Right ventricle myocardium superior (tissue), 1 donor: ENCODE data around the gene SOX6. TPM values are rescaled to one million over a fixed set of nuclear protein-coding genes. Genes with fewer than 3 reads are reported as not detected.
A peak's percentile ranks its signal among the peaks of the same experiment; 100 is the strongest.

ENCODE experiments used
- ATAC-seq: fragments of 200-7000 bp; cut with Tn5 transposase; one replicate; pipeline ENCODE4 v1.9.1; 2020; ENCODE audit warnings: mild to moderate bottlenecking; ENCODE audit not compliant: poor library complexity
- DNase-seq: peaks from one replicate; pipeline ENCODE4 v3.0.0-alpha.2; 2020
- intact Hi-C: fragments of 100-400 bp; cut with DNase I; formaldehyde crosslinking; loops from one replicate; pipeline ENCODE4 v1.11.2; 2022
- total RNA-seq: library from RNA; stranded (reverse); fragmentation: NEBNext Ultra II Directional; extraction: Animal tissue kit (Norgen Biotek cat#: 25700); gene quantifications from one replicate; pipeline ENCODE4 v1.2.1, GENCODE V29; 2021
- donor health status: DM: no; HTN: yes; CAD: no; lungs with severe emphysema.

Gene SOX6
- total RNA-seq, 1 donor from 2014 or later = 15.8 TPM

DNA sequence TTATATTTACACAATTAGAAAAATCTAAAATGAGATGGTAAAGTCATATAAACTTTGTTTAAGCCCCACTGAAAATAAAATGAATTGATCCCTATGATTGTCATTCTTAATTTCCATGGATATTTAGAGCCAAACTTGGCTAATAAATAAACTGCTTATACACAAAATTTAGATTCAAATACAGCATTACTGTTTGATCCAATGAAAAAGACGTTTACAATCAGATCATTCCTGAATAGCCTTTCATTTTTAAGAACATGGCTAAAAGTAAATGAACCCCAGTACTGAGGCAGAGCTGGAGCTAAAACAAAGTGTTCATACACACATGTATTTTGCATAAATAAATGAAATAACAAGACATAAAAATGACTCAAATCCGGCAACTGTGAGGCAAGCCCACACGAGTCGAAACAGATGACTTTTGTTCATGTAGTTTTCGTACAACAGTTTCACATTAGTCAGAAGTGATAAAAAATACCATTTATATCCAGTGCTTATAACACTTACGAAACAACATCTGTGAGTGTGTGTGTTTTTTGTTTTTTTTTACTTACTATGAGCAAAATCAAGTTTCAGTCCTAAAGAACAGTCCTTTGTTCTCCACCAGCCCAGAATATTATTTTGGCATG is 386.5 kb downstream of the SOX6 start:
- no peak for DNase-seq
- peak; percentile 55 for ATAC-seq
- intact Hi-C loops = no loop called here

DNA sequence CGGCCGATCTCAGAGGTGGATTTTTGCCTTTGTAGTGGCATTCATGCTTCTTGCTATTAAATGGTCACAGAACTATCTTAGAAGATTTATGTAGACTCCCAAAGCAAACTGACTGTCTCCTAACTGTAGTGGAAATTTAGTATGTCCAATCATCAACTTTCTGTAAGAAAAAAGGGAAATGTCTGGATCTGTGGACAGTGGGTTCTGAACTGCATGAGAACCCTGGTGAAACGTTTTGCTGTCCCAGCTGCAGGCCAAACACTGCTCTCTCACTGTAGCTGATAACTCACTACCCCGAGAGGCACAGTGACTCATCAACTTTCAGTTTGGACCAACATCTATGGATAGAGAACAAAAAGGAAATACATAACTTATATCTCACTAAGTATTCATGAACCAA is 387.1 kb downstream of the SOX6 start:
- intact Hi-C loops = no loop called here
- ATAC-seq = peak; percentile 92
- peak; percentile 70 for DNase-seq

- ATAC-seq (peak; percentile 38), DNase-seq (no peak)
- intact Hi-C loops = no loop called here
These were observed 387.8 kb downstream of the SOX6 start for GRCh38 chr11:15968461-15969130.

DNA sequence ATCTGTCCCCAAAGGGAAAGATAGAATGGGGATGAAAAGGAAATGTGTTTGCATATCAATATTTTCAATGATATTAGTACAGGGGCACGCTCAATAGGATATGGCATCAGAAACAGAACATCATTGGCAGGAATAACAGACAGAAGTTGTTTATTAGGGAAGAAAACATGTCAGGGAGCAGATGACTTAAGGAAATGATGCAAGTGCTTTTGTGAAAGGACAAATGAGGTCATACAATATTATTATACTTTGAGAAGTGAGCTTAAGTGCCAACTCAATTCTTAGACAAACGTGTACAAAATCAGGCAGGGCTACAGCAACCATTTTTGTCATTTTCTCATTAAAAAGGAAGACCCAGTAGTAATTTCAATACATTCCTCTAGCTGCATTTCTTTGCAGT is 388.4 kb downstream of the SOX6 start:
- ATAC-seq = peak; percentile 31
- no peak for DNase-seq

GRCh38 chr11:15967166-15967565 is 389.2 kb downstream of the SOX6 start:
- no peak for DNase-seq
- no peak for ATAC-seq
- intact Hi-C loops = no loop called here

More for the DNA sequence above, 388.4 kb downstream of the SOX6 start:
- intact Hi-C loops = no loop called here

DNA sequence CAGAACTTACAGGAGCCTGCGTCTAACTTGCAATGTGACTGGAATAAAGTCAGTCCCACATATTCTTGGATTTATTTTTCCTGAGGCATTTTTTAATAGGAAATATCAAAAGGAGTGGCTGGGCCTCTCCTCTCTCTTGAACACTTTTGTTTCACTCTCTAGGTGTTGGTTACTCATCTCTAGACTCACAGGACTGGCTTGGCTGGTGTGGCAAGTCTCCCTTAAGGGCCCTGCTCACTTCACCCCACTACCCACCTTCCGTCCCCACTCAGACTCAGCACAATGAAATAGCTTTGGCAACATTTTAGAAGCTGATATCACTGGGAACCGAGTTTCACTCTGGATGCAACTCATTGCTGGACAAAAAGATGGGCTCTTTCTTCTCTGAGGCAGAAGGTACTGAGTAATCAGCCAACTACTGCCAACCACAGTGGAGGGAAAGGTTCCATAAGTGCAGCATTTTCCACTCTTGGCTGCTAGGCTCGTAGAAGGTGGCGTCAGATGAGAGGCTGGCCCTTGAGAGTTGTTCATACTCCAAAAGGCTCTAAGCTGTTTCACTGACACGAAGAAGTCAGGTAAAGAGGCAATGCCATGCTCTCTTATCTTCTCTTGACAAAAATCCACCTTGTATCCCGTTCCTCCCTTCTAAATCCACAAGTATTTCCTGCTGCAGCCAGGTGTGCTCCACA is 390.6 kb downstream of the SOX6 start:
- ATAC-seq (no peak), DNase-seq (no peak)
- intact Hi-C loops = no loop called here

GRCh38 chr11:15963266-15963665 is 393.1 kb downstream of the SOX6 start:
- DNase-seq = no peak
- ATAC-seq = no peak
- intact Hi-C loops = no loop called here

- DNase-seq = no peak
- intact Hi-C loops = no loop called here
- ATAC-seq = peak; percentile 74
These were observed 397.4 kb downstream of the SOX6 start for GRCh38 chr11:15958910-15959309.

DNA sequence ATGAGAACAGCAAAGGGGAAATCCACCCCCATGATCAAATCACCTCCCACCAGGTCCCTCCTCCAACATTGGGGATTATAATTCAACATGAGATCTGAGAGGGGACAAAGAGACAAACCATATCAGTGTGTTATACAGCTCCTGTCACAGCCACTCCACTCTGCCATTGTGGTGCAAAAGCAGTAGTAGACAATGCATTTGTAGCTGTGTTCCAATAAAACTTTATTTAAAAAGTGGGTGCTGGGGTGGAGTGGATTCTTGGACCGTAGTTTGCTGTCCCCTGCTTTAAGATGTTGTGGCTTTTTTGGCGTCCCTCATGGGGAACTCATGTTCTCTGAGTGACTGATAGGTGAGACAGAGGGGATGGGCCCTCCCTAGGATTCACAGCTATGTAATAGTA is 399.1 kb downstream of the SOX6 start:
- intact Hi-C loops = no loop called here
- no peak for ATAC-seq
- no peak for DNase-seq

GRCh38 chr11:15956302-15956701 is 400.0 kb downstream of the SOX6 start:
- no peak for DNase-seq
- no peak for ATAC-seq
- intact Hi-C loops = no loop called here

DNA sequence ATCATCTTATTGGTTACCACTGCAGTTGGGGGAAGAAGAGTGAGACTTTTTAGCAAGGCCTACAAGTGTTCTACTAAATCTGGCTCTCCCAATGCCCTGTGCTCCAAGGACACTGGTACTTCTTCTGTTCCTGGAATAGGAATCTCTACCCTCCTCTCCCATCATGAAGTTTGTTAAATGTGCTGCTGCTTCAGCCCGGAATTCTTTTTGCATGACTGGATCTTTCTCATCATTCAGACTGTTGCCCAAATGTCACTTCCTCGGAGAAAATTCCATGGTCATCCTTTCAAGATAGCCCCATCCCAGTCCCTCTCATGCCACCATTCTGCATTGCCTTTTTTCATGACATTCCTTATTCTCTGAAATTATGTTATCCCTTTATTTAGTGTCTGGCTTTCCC is 400.8 kb downstream of the SOX6 start:
- intact Hi-C loops = no loop called here
- ATAC-seq = no peak
- DNase-seq = no peak

DNA sequence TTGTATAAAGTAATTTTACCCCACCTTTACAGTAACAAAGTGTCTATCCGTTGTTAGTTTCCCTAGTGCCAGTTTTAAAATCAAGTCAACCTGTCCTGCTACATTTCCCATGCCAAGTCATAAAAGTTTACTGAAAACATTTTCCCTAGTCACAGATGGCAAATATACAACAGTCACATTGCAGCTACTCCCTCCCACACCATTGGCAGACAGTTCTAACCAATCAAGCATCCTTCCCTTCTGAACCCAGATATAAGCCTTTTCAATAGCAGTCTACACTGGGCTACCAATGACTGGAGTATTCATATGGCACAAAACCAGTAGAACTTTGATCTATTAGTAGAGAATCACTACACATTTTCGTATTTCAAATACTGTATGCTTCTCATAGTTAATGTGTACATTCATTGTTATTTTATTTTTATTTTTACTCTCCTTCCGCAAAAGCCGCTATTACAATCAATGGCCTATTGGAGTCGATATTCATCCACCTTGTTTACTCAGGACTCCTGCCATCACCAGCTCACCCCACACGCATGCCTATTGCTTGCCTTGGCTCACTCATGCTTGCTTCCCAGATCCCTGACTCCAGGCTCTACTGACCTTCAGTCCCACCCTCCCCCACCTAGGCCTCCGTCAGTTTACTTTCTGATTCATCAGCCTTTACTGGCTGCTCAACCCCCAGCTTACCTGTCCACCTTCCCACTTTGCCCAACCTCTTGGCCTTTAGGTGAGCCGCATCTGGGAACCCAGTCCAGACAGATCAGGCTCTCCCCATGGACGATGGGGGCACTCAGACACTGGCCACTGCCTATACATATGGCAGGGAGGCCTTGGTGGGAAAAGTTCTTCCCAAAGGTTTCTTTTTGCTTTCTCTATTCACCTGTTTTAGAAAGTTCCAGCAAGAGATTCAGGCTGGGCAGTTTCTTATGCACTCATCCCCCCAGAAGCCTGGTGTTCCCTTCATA is 408.4 kb downstream of the SOX6 start:
- DNase-seq = no peak
- intact Hi-C loops = no loop called here
- no peak for ATAC-seq

DNA sequence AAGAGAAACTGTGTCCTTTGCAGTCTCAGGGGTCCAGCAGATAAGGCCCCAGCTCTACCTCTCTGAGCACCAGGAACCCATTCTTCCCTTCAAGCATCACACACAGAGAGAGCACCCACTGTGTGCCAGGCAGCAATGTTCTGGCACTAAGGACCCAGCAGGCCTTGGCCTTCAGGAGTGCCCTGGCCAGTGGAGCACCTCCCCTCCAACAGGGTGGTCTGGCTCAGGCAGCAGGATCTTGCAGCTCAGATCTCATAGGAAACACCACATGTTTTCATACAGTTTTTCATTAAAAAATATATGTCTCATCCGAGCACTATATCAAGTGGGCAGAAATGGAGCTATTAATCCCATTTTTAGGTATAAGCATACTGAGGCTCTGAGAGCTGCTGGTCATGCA is 410.6 kb downstream of the SOX6 start:
- intact Hi-C loops = no loop called here
- ATAC-seq (no peak), DNase-seq (no peak)

DNA sequence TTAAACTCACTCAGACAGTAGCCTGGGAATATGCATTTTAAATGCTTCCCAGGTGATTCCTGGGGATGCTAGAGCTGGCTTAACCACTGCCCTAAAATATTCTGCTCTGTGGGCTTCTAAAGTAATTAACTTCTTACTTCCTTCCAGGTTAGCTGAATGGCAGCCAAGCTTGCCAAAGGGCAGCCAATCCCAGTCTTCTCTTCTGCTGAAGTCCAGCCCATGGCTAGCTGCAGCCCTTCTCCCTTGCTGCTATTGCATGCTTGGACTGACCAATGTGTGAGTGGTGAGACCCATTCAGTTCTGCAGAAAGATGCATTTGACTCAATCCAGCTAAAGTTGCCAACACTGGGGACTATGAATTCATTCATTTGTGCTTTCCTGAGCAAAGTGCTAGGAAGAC is 411.9 kb downstream of the SOX6 start:
- DNase-seq = no peak
- peak; percentile 30 for ATAC-seq
- intact Hi-C loops = no loop called here

GRCh38 chr11:15943418-15944197 is 412.7 kb downstream of the SOX6 start:
- ATAC-seq (no peak), DNase-seq (no peak)
- intact Hi-C loops = no loop called here

DNA sequence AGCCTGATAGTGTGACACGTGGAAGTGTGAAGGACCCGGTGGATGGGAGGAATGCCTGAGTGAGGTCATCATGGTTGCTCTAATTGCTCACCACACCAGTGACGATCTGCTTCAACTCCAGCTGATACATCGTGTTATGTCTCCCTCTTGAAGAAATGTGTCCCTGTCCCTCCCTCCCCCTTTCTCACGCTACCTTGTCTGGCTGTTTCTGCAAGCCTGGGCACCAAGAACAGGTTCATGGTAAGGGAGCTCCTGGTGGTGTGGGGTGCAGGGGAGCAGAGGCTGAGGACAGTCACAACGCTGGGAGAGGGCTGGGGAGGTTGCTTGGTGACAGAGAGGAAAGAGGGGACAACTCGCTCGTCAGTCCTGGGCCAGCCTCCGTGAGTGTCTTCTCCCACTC is 413.4 kb downstream of the SOX6 start:
- no peak for ATAC-seq
- no peak for DNase-seq
- intact Hi-C loops = no loop called here

DNA sequence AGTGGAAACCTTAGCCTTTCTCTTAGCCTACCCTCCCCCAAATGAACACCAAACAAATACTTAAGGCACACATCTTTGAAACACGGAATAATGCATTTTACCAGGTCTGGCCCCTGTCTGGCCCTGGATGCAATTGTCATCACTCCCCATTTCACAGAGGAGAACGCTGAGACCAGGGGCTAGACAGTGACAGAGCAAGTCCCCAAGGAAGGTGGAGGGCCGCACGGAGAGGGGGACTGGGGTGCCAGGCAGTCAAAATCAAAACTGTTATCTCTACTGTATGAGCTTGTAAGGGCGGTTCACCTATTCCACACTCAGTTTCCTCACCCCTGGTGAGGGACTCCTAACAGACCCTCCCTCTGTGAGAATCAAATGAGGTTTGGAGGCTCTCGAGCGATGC is 414.2 kb downstream of the SOX6 start:
- ATAC-seq (no peak), DNase-seq (no peak)
- intact Hi-C loops = no loop called here

DNA sequence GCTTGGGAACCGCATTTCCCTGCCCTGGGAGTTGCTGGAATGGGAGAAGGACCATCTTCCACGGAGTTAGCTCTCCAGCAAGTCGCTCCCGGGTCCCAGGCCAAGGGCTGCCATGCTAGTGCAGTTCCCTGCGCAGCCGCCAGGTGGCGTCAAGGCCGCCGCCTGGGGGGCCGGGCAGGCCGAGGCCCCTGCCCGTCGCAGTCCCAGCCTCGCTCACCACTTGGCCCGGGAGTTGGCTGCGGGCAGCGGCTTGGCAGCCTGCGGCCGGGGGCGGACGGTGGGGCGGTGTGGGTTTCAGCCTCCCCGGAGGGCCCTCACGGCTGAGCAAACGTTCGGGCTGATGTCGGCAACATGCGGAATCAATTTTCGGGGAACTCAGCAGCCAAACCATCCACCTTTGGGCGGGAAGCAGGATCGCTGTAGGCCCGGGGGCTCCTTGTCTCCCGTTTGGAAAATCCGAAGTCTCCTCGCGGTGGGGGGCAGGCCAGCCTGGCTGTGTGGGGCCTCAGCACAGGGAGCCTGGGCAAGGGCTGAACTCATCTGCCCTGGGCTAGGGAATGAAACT is 415.1 kb downstream of the SOX6 start:
- DNase-seq (peak; percentile 60), ATAC-seq (peak; percentile 87)
- intact Hi-C loops = no loop called here
